ENCODE results near the gene TMEM121.

The TMEM121 gene

DNA sequence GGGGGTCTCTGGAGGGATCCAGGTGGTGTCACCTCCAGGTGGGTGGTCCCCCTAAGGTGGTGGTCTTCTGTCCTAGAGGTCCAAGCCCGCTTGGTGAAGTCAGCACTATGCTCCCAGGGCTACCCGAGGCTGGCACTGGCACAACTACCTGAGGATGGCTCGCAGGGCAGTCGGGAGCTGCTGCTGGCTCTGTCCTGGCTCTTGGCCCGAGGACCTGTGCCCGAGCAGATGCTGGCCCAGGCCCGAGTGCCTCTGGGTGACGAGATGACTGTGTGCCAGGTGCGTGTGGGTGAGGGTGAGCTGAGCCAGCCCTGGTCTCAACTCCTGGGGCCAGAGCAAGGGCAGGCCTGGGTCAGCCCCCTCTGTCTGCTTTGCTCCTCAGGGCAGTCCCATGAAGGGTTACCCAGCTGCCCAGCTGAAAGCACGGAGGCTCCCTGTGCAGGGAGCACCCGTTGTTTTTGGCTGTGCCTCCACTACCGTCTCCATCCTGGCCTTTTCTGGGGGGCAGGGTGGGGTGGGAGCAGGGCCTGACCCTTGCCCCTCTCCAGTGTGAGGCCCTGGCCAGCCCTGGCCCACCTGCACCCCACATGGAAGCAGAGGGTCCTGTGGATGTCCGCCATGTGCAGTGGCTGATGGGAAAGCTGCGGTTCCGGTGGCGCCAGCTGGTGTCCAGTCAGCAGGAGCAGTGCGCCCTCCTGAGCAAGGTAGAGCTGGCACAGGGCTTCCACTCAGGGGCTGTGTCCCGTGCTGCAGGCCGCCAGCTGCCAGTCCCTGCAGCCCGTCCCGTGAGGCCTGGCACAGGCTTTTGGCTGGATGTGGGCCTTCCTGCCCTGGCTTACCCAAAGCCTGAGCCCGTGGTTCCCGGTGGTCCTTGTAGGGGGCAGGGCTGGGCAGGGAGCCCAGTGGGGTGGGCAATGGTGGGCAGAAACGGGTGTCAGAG, 34.1 kb upstream of the TMEM121 start:
- TF ChIP-seq, protein P1, sequence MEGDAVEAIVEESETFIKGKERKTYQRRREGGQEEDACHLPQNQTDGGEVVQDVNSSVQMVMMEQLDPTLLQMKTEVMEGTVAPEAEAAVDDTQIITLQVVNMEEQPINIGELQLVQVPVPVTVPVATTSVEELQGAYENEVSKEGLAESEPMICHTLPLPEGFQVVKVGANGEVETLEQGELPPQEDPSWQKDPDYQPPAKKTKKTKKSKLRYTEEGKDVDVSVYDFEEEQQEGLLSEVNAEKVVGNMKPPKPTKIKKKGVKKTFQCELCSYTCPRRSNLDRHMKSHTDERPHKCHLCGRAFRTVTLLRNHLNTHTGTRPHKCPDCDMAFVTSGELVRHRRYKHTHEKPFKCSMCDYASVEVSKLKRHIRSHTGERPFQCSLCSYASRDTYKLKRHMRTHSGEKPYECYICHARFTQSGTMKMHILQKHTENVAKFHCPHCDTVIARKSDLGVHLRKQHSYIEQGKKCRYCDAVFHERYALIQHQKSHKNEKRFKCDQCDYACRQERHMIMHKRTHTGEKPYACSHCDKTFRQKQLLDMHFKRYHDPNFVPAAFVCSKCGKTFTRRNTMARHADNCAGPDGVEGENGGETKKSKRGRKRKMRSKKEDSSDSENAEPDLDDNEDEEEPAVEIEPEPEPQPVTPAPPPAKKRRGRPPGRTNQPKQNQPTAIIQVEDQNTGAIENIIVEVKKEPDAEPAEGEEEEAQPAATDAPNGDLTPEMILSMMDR (IDR thresholded peaks at IDR 0.05; ENCODE audit: low read depth, low read length, missing control alignments): no peak
- peak overlapping the region; percentile 81 for H3K4me3 ChIP-seq (ENCODE audit: low read depth, low read length)
- no peak for DNase-seq (ENCODE audit: low read depth)

DNA sequence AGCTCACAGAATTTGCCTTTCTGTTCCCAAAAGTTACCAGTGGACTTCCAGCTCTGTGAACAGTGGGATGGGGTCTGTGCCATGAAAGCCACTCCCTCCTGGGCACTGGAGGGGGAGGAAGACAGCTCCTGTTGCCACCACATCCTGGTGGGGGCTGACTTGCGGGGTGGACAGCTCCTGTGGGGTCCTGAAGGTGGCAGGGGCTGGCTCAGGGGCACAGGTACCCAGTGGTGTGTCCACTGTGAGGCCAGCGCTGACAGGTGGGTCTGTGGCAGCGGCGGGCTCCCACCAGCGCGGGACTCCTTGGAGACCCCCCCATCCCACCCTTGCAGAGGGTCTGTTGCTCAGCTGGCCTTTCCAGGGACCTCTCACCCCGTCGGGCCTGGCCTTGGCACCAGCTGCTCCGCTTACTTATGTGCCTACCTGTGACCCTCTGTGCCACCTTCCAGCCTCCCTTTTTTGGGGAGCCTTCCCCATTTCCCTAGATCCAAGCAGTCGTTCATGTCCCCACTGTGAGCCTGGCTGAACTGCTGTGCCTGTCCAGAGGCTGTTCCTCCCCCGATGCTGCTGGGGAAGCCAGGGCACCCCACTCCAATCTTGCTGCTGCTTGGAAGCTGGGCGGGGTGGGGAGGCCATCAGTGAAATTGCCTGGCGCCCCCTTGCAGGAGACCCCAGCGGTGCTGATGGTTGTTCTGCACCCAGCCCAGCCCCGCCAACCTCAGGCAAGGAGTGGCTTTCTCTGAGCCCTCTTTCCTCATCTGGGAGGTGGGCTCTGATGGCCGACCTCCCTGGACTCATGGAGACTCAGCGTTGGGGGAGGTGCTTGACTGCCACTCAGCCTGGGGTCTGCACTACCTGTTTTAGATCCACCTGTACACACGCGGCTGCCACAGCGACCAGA, 33.2 kb upstream of the TMEM121 start:
- H3K4me3 ChIP-seq (ENCODE audit: low read depth, low read length): no peak overlapping the region
- TF ChIP-seq, protein P1 (IDR thresholded peaks at IDR 0.05; ENCODE audit: low read depth, low read length, missing control alignments): no peak
- no peak for DNase-seq (ENCODE audit: low read depth)

DNA sequence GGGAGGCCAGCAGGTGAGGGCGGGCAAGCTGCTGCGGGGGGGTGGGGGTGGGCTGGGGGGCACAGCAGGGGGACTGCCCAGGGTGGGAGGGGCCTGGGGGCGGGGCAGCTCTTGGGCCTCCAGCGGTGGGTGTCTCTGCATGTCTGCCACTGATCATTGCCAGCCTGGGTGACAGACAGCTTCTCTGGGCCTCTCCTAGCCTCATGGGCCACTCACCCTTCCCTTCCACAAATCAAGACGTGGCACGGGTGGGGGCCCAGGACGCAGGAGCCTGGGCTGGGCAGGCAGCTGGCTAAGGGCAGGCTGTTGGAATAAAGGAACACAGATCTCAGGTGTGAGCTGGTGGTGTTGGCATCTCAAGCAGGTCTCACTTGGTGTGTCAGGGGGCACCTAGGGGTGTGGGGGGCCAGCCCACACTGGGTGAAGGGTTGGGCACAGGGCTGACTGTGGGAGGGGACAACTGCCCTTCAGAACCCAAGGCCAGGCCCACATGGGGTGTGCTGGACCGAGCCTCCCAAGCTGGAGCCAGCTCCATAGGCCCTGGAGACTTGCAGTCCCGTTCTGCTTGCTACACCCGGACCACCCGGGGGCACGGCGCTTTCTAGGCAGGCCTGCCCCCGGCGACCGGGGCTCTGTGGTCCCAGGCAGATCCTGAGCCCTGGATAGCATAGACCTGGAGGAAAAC, 32.3 kb upstream of the TMEM121 start:
- no peak for DNase-seq (ENCODE audit: low read depth)
- TF ChIP-seq, protein P1 (IDR thresholded peaks at IDR 0.05; ENCODE audit: low read depth, low read length, missing control alignments): no peak
- H3K4me3 ChIP-seq (ENCODE audit: low read depth, low read length): no peak overlapping the region

DNA sequence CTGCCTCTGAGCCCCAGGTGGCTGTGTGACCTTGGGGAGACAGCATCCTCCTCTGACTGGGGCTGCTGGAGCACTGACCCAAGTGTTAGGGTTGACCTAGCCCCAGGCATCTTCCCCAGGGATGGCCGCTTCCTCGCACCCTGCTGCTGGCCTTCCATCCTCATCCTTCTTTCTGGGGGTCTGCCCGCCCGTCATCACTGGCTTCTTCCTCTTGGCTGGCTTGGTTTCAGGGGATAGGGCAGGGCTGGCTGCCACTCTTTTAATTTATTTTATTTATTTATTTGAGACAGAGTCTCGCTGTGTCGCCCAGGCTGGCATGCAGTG, 31.8 kb upstream of the TMEM121 start:
- DNase-seq (ENCODE audit: low read depth): no peak
- TF ChIP-seq, protein P1 (IDR thresholded peaks at IDR 0.05; ENCODE audit: low read depth, low read length, missing control alignments): no peak
- H3K4me3 ChIP-seq (ENCODE audit: low read depth, low read length): no peak overlapping the region

DNA sequence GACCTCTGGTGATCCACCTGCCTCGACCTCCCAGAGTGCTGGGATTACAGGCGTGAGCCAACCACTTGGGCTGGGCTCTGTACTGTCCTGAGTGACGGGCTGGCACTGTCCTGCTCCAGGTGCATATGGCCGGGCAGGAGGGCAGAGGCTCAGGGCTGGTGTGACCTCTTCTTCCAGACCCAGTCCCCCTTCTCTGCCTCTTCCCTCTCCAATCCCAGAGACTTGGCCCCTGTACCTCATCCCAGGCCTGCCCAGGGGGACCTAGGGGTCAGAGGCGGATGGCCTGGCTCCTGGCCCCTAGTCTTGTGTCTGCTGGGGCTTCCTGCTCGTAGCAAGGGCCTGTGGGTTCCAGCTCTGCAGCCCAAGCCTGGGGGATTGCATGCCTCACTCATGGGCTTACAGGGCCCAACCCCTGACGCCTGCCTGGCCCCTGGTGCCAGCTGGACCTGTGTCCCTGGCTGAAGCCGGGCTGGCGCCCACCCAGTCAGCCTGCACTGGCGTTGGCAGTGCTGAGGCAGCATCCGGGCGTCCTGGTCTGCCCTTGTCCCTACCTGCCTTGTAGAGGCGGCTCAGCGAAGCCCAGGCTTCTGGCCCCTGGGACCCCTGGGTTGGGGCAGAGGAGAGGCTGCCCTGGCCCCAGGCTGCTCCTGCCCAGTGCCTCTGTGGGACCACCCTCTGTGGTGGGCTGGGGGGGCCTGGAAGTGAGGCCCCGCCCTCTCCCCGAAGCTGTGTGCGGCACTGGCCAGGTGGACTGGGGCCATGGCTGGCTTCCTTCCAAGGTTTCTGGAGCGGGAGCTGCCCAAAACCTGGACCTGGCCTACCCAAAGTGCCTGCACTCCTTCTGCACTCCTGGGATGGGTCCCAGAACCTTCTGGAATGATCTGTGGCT, 31.0 kb upstream of the TMEM121 start:
- TF ChIP-seq, protein P1 (IDR thresholded peaks at IDR 0.05; ENCODE audit: low read depth, low read length, missing control alignments): no peak
- H3K4me3 ChIP-seq (ENCODE audit: low read depth, low read length): no peak overlapping the region
- DNase-seq (ENCODE audit: low read depth): no peak

Measured in GM12864 (cell line).